Heart left ventricle (tissue), 16 donors: Measurements from ENCODE around the gene RGS12. TPM values are rescaled to one million over a fixed set of nuclear protein-coding genes. Genes with fewer than 3 reads are reported as not detected.
A peak's percentile ranks its signal among the peaks of the same experiment; 100 is the strongest.

ENCODE experiments used
- ATAC-seq, 4 donors: fragments of 200-7000 bp; cut with Tn5 transposase; one replicate each; pipeline ENCODE4 v1.9.1; 2020 to 2022; ENCODE audit warnings: moderate library complexity in 4 of 4, mild to moderate bottlenecking in 3 of 4, moderate number of reproducible peaks in 1 of 4
- DNase-seq, 5 donors: peaks; one replicate each; pipeline ENCODE4 v3.0.0-alpha.2; 2020
- H3K27ac ChIP-seq, 12 donors: fragments of 200-600 bp; sonication (generic) in 4 of 12; one replicate each; pipeline versions ENCODE4 v1.5.0 to v1.8.0; 2016 to 2022; ENCODE audit warnings: mild to moderate bottlenecking in 2 of 12
- H3K27me3 ChIP-seq, 9 donors: fragments of 200-600 bp; sonication (generic) in 2 of 9; one replicate each; pipeline versions ENCODE4 v1.5.1 to v1.8.0; 2016 to 2022; ENCODE audit warnings: mild to moderate bottlenecking in 3 of 9
- H3K36me3 ChIP-seq, 9 donors: fragments of 200-600 bp; sonication (generic) in 2 of 9; one replicate each; pipeline versions ENCODE4 v1.5.0 to v1.8.0; 2018 to 2022; ENCODE audit warnings: mild to moderate bottlenecking in 2 of 9
- H3K4me1 ChIP-seq, 12 donors: fragments of 200-600 bp; sonication (generic) in 4 of 12; one replicate each; pipeline versions ENCODE4 v1.5.0 to v1.8.0; 2016 to 2022; ENCODE audit warnings: mild to moderate bottlenecking in 3 of 12
- H3K4me3 ChIP-seq, 12 donors: fragments of 200-600 bp; sonication (generic) in 4 of 12; one replicate each; pipeline versions ENCODE4 v1.5.0 to v1.8.0; 2017 to 2022; ENCODE audit warnings: mild to moderate bottlenecking in 9 of 12, moderate library complexity in 4 of 12
- H3K9me3 ChIP-seq, 12 donors: fragments of 200-600 bp; sonication (generic) in 4 of 12; one replicate each; pipeline versions ENCODE4 v1.5.0 to v1.8.0; 2016 to 2022; ENCODE audit warnings: mild to moderate bottlenecking in 1 of 12
- POLR2A ChIP-seq, 2 donors: fragments of 450-650 bp; IDR thresholded peaks; one replicate each; pipeline ENCODE4 v1.6.1; 2017; ENCODE audit warnings: antibody characterized with exemption in 2 of 2, mild to moderate bottlenecking in 2 of 2, moderate library complexity in 2 of 2
- WGBS, 4 donors: extraction: QIAGEN DNeasy Blood & Tissue Kit in 2 of 4; methylation state at CpG; one replicate each; pipeline versions ENCODE4 v1.1.5 to v1.1.7; 2013 to 2018; 5-methylcytosine and 5-hydroxymethylcytosine counted together
- intact Hi-C, 10 donors: fragments of 100-400 bp; cut with DNase I; formaldehyde crosslinking; loops; one replicate each; pipeline versions ENCODE4 v1.11.1 to v1.14.2; 2022
- polyA plus RNA-seq, 2 donors: library from polyadenylated mRNA; stranded (reverse); fragments of 200-250 nt; gene quantifications; one replicate each; pipeline ENCODE4 v1.2.3, GENCODE V29; 2013
- total RNA-seq, 9 donors: library from RNA; depleted of rRNA in 2 of 9; stranded (reverse); fragments of >200 nt in 2 of 9; fragmentation: NEBNext Ultra II Directional in 3 of 9; extraction: Animal tissue kit (Norgen Biotek cat#: 25700) in 3 of 9; gene quantifications; one replicate each; pipeline versions ENCODE4 v1.1.0 to v1.2.4, GENCODE V29; 2016 to 2023
- TF ChIP-seq, protein P1 (sequence below), 12 donors: fragments of 200-600 bp; sonication (generic) in 4 of 12; IDR thresholded peaks; one replicate each; pipeline versions ENCODE4 v1.5.0 to v1.8.0; 2018 to 2022; ENCODE audit warnings: antibody characterized with exemption in 12 of 12, mild to moderate bottlenecking in 5 of 12
- donor health status: ischemic (EF 13 %, LVEDD 7.1; RV severe dilation, severe dysfunction).
- donor health status: healthy with polysubstance abuse.
- donor health status: DM: no; HTN: yes; CAD: no.
- donor health status: DM: no; HTN: no; CAD: no.
- donor health status: ischemic (EF 25% LVEDD 6.9; RV normal size, moderate dysfunction).
- donor health status: ischemic (EF 25% LVEDD 5.7; RV mildly dilated, moderate dysfunction).
- donor health status: healthy.
- donor health status: DM: yes; HTN: yes; CAD: no.
- donor health status: ischemic (EF 35%, LVEDD 5.7; RV mildly dilated, moderate dysfunction).
- donor health status: nonischemic (EF 11% LVEDD 7.7; RV severe dilation, severe dysfunction).
- donor health status: DM: yes; HTN: yes; CAD: no.
- donor health status: PGD.
- donor health status: ischemic (EF 29% LVEDD 5.4; RV normal size, mild dysfunction).
- donor health status: nonischemic (EF 23%, LVEDD 6.1; RV moderate dilation, normal function).

RGS12 gene
- total and polyA plus RNA-seq, 11 donors = 8.4 to 18.4 (median 13.9) TPM

- intact Hi-C loops = no loop called here
- DNase-seq = peak in 1 of 5 donors; percentile 64
These were observed 44.7 kb upstream of the RGS12 start for GRCh38 chr4:3248178-3248480.

GRCh38 chr4:3248811-3249661, 43.8 kb upstream of the RGS12 start, which contains the start of gene MSANTD1:
MSANTD1 (plus strand) TSS chr4:3249159; CDS start chr4:3249223, 64 bp downstream.
- Histone ChIP-seq H3K27ac (no peak within 1 kb of the TSS), H3K4me3 (no peak within 1 kb of the TSS), H3K36me3 (no peaks in the 10 kb centered on the region), H3K27me3 (no peaks in the 10 kb centered on the region), H3K4me1 (no peaks in the 10 kb centered on the region), H3K9me3 (no peaks in the 10 kb centered on the region)
- intact Hi-C loops = no loop called here
- WGBS, 4 donors = 92 to 94% (median 93%) methylated on average over 48 to 72 of the region's 72 CpGs
- no peak for TF ChIP-seq POLR2A (IDR thresholded peaks at IDR 0.05)
- TF ChIP-seq, protein P1, sequence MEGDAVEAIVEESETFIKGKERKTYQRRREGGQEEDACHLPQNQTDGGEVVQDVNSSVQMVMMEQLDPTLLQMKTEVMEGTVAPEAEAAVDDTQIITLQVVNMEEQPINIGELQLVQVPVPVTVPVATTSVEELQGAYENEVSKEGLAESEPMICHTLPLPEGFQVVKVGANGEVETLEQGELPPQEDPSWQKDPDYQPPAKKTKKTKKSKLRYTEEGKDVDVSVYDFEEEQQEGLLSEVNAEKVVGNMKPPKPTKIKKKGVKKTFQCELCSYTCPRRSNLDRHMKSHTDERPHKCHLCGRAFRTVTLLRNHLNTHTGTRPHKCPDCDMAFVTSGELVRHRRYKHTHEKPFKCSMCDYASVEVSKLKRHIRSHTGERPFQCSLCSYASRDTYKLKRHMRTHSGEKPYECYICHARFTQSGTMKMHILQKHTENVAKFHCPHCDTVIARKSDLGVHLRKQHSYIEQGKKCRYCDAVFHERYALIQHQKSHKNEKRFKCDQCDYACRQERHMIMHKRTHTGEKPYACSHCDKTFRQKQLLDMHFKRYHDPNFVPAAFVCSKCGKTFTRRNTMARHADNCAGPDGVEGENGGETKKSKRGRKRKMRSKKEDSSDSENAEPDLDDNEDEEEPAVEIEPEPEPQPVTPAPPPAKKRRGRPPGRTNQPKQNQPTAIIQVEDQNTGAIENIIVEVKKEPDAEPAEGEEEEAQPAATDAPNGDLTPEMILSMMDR (IDR thresholded peaks at IDR 0.05) = no peak
- no peak for ATAC-seq
- DNase-seq = peak in 2 of 5 donors; percentile 16 to 53

More at GRCh38 chr4:3248178-3248480, 44.7 kb upstream of the RGS12 start:
- Histone ChIP-seq H3K27ac (no peak overlapping the region), H3K27me3 (no peaks in the 10 kb centered on the region), H3K4me1 (no peaks in the 10 kb centered on the region), H3K36me3 (peaks cover 0 to 6% (median 0%) of the 10 kb centered on the region in 9 donors), H3K9me3 (no peaks in the 10 kb centered on the region), H3K4me3 (no peak overlapping the region)
- no peak for ATAC-seq
- WGBS, 4 donors = 90 to 96% (median 94%) methylated on average over 3 to 14 of the region's 14 CpGs
- TF ChIP-seq, protein P1 (IDR thresholded peaks at IDR 0.05) = no peak
- no peak for TF ChIP-seq POLR2A (IDR thresholded peaks at IDR 0.05)

DNA sequence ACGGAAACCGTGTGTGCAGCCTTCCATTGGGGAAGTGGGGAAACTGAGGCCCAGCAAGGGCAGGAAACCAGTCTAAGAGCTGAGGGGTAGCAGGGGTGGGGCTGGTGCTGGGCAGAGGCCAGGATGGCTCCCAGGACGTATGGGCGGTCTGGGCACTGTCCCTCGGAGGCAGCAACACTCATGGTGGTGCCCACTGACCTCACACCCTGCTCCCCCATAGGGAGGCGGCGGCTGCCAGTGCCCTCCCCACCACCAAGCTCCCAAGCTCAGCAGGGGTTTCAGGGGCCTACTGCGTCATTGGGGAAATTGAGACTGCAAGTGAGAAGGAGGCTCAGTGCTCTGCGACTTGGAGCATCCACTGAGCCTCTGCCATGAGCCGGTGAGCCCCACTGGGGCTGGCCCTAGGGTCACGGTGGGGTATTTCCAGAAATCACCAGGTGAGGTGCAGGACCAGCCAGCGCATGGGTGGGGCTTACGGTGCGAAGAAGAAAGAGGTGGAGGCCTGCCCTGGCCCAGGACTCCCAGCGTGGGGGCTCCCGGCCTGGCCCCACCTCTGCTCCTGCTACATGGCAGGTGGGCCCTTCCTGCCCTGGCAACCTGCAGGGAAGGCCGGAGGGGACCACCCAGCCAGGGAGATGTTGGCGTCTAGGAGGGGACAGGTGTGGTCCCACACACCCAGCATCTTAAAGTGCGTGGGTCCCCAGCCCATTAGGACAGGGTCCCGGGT, 42.9 kb upstream of the RGS12 start:
- 87 to 97% (median 96%) methylated on average over 15 to 20 of the region's 20 CpGs for WGBS, 4 donors
- Histone ChIP-seq H3K36me3 (no peaks in the 10 kb centered on the region), H3K4me3 (no peak overlapping the region), H3K4me1 (no peaks in the 10 kb centered on the region), H3K27ac (no peak overlapping the region), H3K9me3 (no peaks in the 10 kb centered on the region), H3K27me3 (no peaks in the 10 kb centered on the region)
- DNase-seq = peak in 3 of 5 donors; percentile 20 to 55 (median 24)
- TF ChIP-seq POLR2A (IDR thresholded peaks at IDR 0.05) = no peak
- TF ChIP-seq, protein P1 (IDR thresholded peaks at IDR 0.05) = no peak
- intact Hi-C loops = no loop called here
- ATAC-seq = no peak

DNA sequence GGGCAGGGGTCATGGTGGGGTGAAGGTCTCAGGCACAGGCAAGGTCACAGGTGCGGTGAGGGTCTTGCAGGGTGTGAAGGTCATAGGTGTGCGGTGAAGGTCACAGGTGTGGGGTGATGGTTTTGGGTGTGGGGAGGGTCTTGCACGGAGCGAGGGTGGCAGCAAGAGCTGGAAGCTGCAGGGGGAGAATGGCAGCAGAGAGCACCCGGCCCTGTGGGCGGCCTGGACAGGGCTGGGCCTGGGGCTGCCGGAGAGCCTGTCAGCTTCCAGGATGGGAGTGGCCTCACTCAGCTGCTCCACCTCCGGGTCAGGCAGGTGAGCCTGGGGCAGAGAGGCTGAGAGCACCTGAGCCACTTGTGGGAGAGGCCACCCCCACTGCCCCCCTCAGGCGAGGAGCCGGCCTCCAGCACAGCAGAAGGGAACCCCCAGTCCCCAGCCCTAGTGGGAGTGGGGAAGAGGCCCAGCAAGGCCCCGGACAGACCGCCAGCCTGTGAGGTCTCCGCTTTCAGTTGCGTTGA, 42.3 kb upstream of the RGS12 start:
- Histone ChIP-seq H3K9me3 (no peaks in the 10 kb centered on the region), H3K27ac (no peak overlapping the region), H3K4me1 (no peaks in the 10 kb centered on the region), H3K27me3 (no peaks in the 10 kb centered on the region), H3K36me3 (no peaks in the 10 kb centered on the region), H3K4me3 (no peak overlapping the region)
- WGBS, 4 donors = 85 to 91% (median 91%) methylated on average over 10 to 14 of the region's 14 CpGs
- no peak for ATAC-seq
- DNase-seq = peak in 3 of 5 donors; percentile 9 to 46 (median 18)
- intact Hi-C loops = no loop called here
- TF ChIP-seq, protein P1 (IDR thresholded peaks at IDR 0.05) = no peak
- TF ChIP-seq POLR2A (IDR thresholded peaks at IDR 0.05) = no peak
